ENCODE data around the gene PLEKHH1.

PLEKHH1 gene

GRCh38 chr14:67553547-67553946 lies 20.5 kb downstream of the PLEKHH1 start:
- H3K4me1 Mint-ChIP-seq (ENCODE audit: low read depth), result peaks cover 11% of the 10 kb centered on the region
- H3K9me3 Mint-ChIP-seq, result no peaks in the 10 kb centered on the region
- H3K4me3 Mint-ChIP-seq, result no peak overlapping the region

DNA sequence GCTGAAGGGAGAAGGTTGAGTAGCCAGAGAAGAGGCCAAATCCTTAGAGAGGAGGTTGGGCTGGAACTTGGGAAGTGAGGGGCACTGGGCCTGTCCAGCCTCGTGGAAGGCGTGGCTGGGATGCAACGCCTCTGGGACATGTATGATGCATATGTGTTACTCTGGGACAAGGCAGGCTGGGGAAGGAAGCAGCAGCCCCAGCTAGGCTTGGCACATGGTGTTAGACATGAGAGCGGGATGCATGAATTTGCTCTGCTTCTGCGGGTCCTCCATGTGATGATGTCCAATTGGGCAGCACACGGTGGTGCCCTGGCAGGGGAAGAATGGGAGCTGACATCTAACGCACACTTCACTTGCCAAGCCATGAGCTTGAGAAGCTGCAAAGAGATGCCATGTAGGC lies 21.3 kb downstream of the PLEKHH1 start:
- H3K27me3 Mint-ChIP-seq, result peaks cover 28% of the 10 kb centered on the region
- no peak overlapping the region for H3K4me3 Mint-ChIP-seq
- no peaks in the 10 kb centered on the region for H3K9me3 Mint-ChIP-seq
- intact Hi-C loops (cut with micrococcal nuclease), result no loop called here
- H3K36me3 Mint-ChIP-seq (ENCODE audit: low read depth), result no peaks in the 10 kb centered on the region
- H3K4me1 Mint-ChIP-seq (ENCODE audit: low read depth), result peaks cover 13% of the 10 kb centered on the region
- H3K27ac Mint-ChIP-seq, result no peak overlapping the region

More at GRCh38 chr14:67553547-67553946, 20.5 kb downstream of the PLEKHH1 start:
- H3K36me3 Mint-ChIP-seq (ENCODE audit: low read depth), result no peaks in the 10 kb centered on the region
- peaks cover 28% of the 10 kb centered on the region for H3K27me3 Mint-ChIP-seq
- H3K27ac Mint-ChIP-seq, result no peak overlapping the region
- intact Hi-C loops (cut with micrococcal nuclease), result no loop called here

GRCh38 chr14:67555518-67556090 lies 22.5 kb downstream of the PLEKHH1 start:
- Mint-ChIP-seq H3K4me3 (no peak overlapping the region), H3K27ac (no peak overlapping the region), H3K4me1 (ENCODE audit: low read depth) (peaks cover 18% of the 10 kb centered on the region), H3K27me3 (peaks cover 25% of the 10 kb centered on the region), H3K36me3 (ENCODE audit: low read depth) (no peaks in the 10 kb centered on the region), H3K9me3 (no peaks in the 10 kb centered on the region)
- intact Hi-C loops (cut with micrococcal nuclease), result no loop called here

GRCh38 chr14:67556671-67557070 lies 23.6 kb downstream of the PLEKHH1 start:
- Mint-ChIP-seq H3K4me3 (no peak overlapping the region), H3K27ac (no peak overlapping the region), H3K4me1 (ENCODE audit: low read depth) (peaks cover 18% of the 10 kb centered on the region), H3K9me3 (no peaks in the 10 kb centered on the region), H3K27me3 (peaks cover 23% of the 10 kb centered on the region), H3K36me3 (ENCODE audit: low read depth) (no peaks in the 10 kb centered on the region)
- intact Hi-C loops (cut with micrococcal nuclease), result no loop called here

DNA sequence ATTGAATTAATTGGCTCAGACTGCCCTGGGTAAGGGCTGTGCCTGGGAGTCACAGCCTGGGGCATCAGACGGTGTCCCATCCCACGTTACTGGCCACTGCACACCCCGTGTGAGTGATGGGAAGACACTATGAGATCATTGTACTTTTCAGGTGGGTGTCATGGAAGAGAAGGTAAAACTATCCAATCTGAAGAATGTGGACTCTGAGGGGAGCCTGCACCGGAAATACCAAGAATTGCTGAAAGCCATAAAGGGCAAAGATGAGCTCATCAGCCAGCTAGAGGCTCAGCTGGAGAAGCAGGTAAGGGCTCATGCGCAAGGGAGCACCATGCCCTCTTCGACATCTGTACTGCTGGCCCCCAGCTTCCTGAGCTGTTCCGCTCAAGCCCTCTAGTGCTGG lies 24.0 kb downstream of the PLEKHH1 start:
- no peaks in the 10 kb centered on the region for H3K36me3 Mint-ChIP-seq (ENCODE audit: low read depth)
- no peak overlapping the region for H3K4me3 Mint-ChIP-seq
- peaks cover 23% of the 10 kb centered on the region for H3K27me3 Mint-ChIP-seq
- H3K27ac Mint-ChIP-seq, result no peak overlapping the region
- no peaks in the 10 kb centered on the region for H3K9me3 Mint-ChIP-seq
- peaks cover 18% of the 10 kb centered on the region for H3K4me1 Mint-ChIP-seq (ENCODE audit: low read depth)
- intact Hi-C loops (cut with micrococcal nuclease), result no loop called here

DNA sequence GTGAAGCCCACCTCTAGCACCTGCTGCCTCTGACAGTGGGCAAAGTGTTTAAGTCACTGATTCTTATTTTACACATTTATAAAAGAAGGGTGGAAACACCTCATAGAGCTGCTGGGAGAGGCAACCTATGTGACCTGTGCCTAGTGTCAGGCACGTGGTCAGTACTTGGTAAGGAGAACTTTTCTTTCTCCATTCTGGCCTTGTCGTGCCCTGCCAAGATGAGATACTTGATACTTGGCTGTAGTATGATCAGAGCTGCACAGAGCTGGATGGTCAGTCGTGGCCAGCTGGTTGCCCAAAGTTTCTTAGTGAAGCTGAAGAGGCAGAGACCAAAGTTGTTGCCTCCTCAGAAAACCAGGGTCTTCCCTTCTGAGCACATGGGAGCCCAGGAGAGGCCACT lies 24.6 kb downstream of the PLEKHH1 start:
- Mint-ChIP-seq H3K9me3 (no peaks in the 10 kb centered on the region), H3K4me1 (ENCODE audit: low read depth) (peaks cover 18% of the 10 kb centered on the region), H3K4me3 (no peak overlapping the region), H3K36me3 (ENCODE audit: low read depth) (no peaks in the 10 kb centered on the region), H3K27ac (no peak overlapping the region), H3K27me3 (peaks cover 21% of the 10 kb centered on the region)
- intact Hi-C loops (cut with micrococcal nuclease), result no loop called here

- Mint-ChIP-seq H3K27ac (no peak overlapping the region), H3K27me3 (peaks cover 18% of the 10 kb centered on the region), H3K9me3 (no peaks in the 10 kb centered on the region), H3K36me3 (ENCODE audit: low read depth) (no peaks in the 10 kb centered on the region), H3K4me1 (ENCODE audit: low read depth) (peaks cover 7% of the 10 kb centered on the region), H3K4me3 (no peak overlapping the region)
- intact Hi-C loops (cut with micrococcal nuclease), result no loop called here
Measured at GRCh38 chr14:67559639-67560038, 26.5 kb downstream of the PLEKHH1 start.

DNA sequence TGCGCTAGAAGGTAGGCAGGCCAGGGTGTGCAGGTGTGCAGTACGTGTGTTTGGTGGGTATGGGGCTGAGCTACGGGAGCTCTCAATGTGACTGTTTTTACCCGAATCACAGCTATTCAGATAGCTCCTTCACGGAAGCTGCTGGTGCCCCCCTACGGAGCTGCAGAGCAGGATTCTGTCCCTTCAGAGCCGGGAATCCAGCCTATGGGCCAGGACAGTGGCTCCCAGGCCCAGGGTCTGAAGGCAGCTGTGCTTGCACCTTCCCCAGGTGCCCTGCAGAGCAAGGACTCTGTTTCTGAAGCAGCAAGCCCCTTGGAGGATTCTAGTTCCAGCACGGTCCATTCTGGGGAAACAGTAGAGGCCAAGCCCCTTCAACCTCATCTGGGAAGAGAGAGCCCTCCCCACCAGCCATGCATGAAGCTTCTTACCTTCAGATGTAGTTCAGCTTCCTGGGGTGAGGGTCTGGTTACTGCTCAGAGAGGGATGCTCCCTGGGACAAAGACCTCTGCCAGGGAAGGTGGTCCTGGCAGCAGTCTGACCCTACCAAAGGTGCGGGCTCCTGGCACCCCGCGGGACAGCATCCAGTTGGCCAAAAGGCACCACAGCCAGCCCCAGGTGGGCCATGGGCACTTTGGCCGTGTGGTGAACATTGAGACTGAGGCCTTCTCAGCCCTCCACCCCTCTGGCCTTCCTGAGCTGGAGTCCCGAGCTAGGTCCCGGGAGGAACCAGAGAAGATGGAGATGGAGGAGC lies 29.1 kb downstream of the PLEKHH1 start:
- H3K4me1 Mint-ChIP-seq (ENCODE audit: low read depth), result peaks cover 8% of the 10 kb centered on the region
- H3K27ac Mint-ChIP-seq, result no peak overlapping the region

DNA sequence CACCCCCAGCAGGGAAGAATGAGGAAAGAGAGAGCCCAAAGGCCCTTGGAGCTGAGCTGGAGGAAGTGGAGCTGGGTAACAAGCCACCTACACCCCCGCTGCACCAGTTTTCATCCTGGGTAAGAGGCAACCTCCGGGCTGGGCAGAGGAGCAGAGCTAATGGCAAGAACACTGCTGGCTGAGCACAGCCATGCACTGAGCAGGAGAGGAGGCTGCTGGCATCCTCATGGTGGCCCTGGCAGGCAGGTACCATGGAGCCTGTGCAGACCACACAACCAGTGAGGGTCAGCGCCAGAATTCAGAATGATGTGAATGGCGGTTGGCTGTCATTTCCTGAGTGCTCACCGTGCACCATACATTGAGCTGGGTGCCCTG lies 29.7 kb downstream of the PLEKHH1 start:
- Mint-ChIP-seq H3K36me3 (ENCODE audit: low read depth) (no peaks in the 10 kb centered on the region), H3K9me3 (no peaks in the 10 kb centered on the region), H3K27me3 (peaks cover 15% of the 10 kb centered on the region), H3K4me1 (ENCODE audit: low read depth) (peaks cover 13% of the 10 kb centered on the region), H3K27ac (no peak overlapping the region), H3K4me3 (no peak overlapping the region)
- intact Hi-C loops (cut with micrococcal nuclease), result no loop called here

More for the DNA sequence above, 29.1 kb downstream of the PLEKHH1 start:
- no peak overlapping the region for H3K4me3 Mint-ChIP-seq
- no peaks in the 10 kb centered on the region for H3K9me3 Mint-ChIP-seq
- H3K36me3 Mint-ChIP-seq (ENCODE audit: low read depth), result no peaks in the 10 kb centered on the region
- intact Hi-C loops (cut with micrococcal nuclease), result no loop called here
- H3K27me3 Mint-ChIP-seq, result peaks cover 11% of the 10 kb centered on the region

DNA sequence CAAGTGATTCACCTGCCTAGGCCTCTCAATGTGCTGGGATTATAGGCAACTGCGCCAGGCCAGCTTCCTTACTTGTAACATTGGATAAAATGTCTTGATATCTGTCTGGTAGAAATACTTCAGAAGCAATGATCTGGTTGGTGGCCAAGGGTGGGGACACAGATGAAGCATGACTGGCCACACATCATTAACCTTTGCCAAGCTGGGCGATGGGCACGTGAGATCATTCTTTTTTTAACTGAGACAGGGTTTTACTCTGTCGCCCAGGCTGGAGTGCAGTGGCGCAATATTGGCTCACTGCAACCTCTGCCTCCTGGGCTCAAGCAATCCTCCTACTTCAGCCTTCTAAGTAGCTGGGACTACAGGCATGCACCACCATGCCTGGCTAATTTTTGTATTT lies 31.1 kb downstream of the PLEKHH1 start:
- H3K4me1 Mint-ChIP-seq (ENCODE audit: low read depth), result peaks cover 12% of the 10 kb centered on the region
- H3K27me3 Mint-ChIP-seq, result peaks cover 15% of the 10 kb centered on the region
- no peak overlapping the region for H3K27ac Mint-ChIP-seq
- H3K9me3 Mint-ChIP-seq, result no peaks in the 10 kb centered on the region
- H3K36me3 Mint-ChIP-seq (ENCODE audit: low read depth), result no peaks in the 10 kb centered on the region
- intact Hi-C loops (cut with micrococcal nuclease), result no loop called here
- H3K4me3 Mint-ChIP-seq, result no peak overlapping the region

- no peak overlapping the region for H3K27ac Mint-ChIP-seq
- H3K4me3 Mint-ChIP-seq, result no peak overlapping the region
- no peaks in the 10 kb centered on the region for H3K9me3 Mint-ChIP-seq
- no peaks in the 10 kb centered on the region for H3K36me3 Mint-ChIP-seq (ENCODE audit: low read depth)
- H3K27me3 Mint-ChIP-seq, result peaks cover 32% of the 10 kb centered on the region
- intact Hi-C loops (cut with micrococcal nuclease), result no loop called here
- H3K4me1 Mint-ChIP-seq (ENCODE audit: low read depth), result peaks cover 13% of the 10 kb centered on the region
Measured at GRCh38 chr14:67566908-67567307, 33.8 kb downstream of the PLEKHH1 start.

- no peak overlapping the region for H3K27ac Mint-ChIP-seq
Measured at GRCh38 chr14:67567654-67568053, 34.6 kb downstream of the PLEKHH1 start.

GRCh38 chr14:67569011-67569650 lies 36.0 kb downstream of the PLEKHH1 start:
- H3K27ac Mint-ChIP-seq, result no peak overlapping the region

More at GRCh38 chr14:67567654-67568053, 34.6 kb downstream of the PLEKHH1 start:
- Mint-ChIP-seq H3K9me3 (no peaks in the 10 kb centered on the region), H3K27me3 (peaks cover 34% of the 10 kb centered on the region), H3K36me3 (ENCODE audit: low read depth) (no peaks in the 10 kb centered on the region), H3K4me3 (no peak overlapping the region), H3K4me1 (ENCODE audit: low read depth) (peaks cover 13% of the 10 kb centered on the region)
- intact Hi-C loops (cut with micrococcal nuclease), result no loop called here

GRCh38 chr14:67569651-67570290 lies 36.7 kb downstream of the PLEKHH1 start:
- Mint-ChIP-seq H3K4me3 (no peak overlapping the region), H3K36me3 (ENCODE audit: low read depth) (no peaks in the 10 kb centered on the region), H3K4me1 (ENCODE audit: low read depth) (peaks cover 13% of the 10 kb centered on the region), H3K27me3 (peaks cover 39% of the 10 kb centered on the region), H3K9me3 (no peaks in the 10 kb centered on the region), H3K27ac (no peak overlapping the region)
- intact Hi-C loops (cut with micrococcal nuclease), result loop anchor here (2.0 kb wide), 1 partner anchor 43 kb away; no protein-coding TSS in a partner anchor

More at GRCh38 chr14:67569011-67569650, 36.0 kb downstream of the PLEKHH1 start:
- H3K36me3 Mint-ChIP-seq (ENCODE audit: low read depth), result no peaks in the 10 kb centered on the region
- intact Hi-C loops (cut with micrococcal nuclease), result no loop called here
- peaks cover 39% of the 10 kb centered on the region for H3K27me3 Mint-ChIP-seq
- no peak overlapping the region for H3K4me3 Mint-ChIP-seq
- H3K9me3 Mint-ChIP-seq, result no peaks in the 10 kb centered on the region
- H3K4me1 Mint-ChIP-seq (ENCODE audit: low read depth), result peaks cover 13% of the 10 kb centered on the region

Data from dendritic cell treated with granulocyte-macrophage colony-stimulating factor and Interleukin-4, amounts not matched to agents 40 ng/mL and 50 ng/mL, for 4 days (primary cell).